COR-L47 (cell line): ENCODE data around the gene DIDO1.

ENCODE experiments used
- DNase-seq: peaks from one replicate; lab custom pipeline; 2025; lab: John Stamatoyannopoulos, UW

Gene DIDO1

DNA sequence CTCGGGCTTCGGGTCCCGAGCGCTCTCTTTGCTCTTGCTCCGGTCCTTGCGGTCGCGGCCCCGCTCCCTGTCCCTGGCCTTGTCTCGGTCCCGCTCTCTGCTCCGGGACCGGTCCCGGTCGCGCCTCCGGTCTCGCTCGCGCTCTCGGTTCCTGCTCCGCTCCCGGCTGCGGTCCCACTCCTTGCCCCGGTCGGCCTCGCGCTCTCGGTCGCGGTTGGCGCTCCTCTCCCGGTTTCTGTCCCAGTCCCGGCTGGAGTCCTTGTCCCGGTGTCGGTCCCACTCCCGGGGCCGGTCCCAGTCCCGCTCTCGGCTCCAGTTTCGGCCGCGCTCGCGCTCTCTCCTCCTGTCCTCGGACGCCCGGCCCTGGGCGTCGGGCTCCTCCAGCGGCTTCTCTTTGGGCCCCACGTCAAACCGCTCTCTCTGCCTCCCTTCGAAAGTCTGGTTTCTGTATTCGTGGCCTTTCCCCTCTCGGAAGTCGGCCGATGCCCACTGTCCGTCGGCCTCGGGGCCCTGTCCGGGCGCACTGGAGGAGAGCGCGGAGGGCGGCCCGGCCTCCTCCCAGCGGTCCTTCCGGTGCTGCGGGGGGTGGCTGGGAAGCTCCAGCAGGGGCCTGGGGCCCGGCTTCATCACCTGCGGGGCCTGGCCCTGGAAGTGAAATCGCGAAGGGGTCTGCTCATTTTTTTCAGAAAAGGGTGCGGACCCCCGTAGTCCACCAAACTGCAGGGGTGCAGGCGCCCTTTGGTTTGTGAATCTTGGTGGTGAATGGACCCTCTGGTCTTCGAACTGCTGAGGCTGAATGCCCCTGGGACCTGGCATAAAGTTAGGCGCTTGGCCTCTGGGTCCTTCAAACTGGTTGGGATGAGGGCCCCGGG lies 46.8 kb downstream of the DIDO1 start:
- DNase-seq: no peak

GRCh38 chr20:62878244-62879038 lies 47.9 kb downstream of the DIDO1 start:
- DNase-seq: no peak

GRCh38 chr20:62876902-62877816 lies 49.1 kb downstream of the DIDO1 start:
- DNase-seq: no peak

GRCh38 chr20:62876501-62876901 lies 49.8 kb downstream of the DIDO1 start:
- no peak for DNase-seq

DNA sequence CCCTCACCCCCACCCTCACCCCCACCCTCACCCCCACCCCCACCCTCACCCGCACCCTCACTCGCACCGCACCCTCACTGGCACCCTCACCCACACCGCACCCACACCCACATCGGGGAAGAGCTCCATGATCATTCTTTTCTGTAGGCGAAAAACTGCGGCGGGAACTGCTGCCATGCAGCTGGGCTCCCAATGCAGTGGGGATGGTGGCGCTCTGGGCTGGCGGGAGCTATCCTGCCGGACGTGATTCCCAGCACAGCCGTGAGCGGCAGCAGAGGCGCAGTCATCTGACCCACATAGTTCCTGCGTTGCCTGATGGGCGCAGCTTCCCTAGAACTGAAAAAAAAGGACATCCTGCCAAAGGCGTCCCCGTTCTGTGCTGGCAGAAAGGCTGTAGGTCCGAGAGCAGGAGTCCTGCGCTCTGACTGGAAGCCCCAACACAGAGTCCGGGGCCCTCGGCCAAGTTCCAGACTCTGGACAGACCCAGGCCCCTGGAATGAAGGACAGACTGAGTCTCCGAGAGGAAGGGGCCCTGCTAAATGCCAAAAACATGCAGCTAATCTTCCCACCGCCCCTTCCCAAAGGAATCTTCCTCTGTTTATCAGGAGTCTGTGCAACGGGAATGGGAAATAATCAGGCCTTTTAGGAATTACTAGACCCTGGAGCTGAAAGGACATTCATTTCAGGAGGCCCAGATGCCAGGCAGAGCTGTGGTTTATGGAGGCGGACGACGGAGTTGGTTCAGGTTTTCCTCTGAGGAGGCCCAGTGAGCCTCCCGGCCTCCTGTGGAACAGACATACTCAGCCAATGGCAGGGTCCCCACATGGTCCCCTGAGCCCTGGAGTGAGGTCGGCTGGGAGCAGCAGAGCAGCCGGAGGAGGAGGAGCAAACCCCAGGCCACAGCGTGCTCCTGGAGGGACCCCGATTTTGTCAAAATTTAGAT lies 50.6 kb downstream of the DIDO1 start:
- DNase-seq: peak; percentile 89

DNA sequence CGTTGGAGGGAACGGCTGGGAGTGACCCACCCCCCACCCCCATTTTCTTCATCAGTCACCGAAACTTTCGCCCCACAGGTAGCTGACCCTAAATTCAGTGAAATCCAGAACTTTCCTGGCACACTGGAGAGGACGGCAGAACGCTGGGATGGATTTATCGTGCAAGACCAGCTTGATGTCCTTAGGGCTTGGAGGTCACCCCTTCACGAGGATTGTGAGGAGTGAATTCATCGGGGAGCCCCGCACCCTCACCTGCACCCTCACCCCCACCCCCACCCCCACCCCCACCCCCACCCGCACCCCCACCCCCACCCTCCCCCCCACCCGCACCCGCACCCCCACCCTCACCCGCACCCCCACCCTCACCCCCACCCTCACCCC lies 51.4 kb downstream of the DIDO1 start:
- DNase-seq: no peak

DNA sequence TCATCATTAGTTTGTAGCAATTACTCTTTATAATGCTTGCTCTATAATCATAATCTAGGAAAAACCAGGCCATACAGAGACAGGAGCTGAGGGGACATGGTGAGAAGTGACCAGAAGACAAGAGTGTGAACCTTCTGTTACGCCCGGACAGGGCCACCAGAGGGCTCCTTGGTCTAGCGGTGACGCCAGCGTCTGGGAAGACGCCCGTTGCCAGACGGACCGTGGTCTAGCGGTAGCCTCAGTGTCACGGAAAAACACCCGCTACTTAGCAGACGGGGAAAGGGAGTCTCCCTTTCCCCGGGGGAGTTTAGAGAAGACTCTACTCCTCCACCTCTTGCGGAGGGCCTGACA lies 52.6 kb downstream of the DIDO1 start:
- DNase-seq: peak; percentile 36

GRCh38 chr20:62873280-62873679 lies 53.0 kb downstream of the DIDO1 start:
- no peak for DNase-seq

- no peak for DNase-seq
These were observed 53.4 kb downstream of the DIDO1 start for GRCh38 chr20:62872862-62873261.

GRCh38 chr20:62872184-62872847 lies 54.0 kb downstream of the DIDO1 start:
- DNase-seq: no peak

GRCh38 chr20:62864207-62864606 lies 62.1 kb downstream of the DIDO1 start:
- DNase-seq: no peak

DNA sequence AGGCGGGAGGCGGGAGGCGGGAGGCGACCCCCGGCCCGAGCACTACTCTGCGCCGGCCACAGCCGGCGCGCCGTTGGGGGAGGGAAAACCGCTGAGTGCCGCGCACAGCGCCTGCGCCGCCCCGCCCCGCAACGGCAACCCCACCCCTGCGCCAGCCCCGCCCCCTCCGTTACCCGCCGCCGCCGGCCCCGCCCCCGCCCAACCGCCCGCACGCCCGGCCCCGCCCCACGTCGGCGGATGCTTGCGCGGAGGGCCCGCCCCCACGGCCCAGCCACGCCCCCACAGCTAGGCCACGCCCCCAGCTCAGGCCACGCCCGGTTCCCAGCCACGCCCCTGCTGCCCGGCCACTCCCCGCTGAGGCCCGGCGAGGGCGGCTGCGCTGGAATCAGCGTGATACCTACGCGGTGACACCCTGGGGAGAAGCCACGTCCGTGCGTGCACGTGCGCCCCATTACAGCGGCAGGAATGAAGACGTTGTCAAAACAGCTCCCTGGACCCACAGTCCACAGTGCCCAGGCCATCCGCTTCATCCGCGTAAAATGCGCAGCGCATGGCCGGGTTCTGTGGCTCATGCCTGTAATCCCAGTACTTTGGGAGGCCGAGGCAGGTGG lies 64.5 kb downstream of the DIDO1 start, which contains the start of gene TCFL5:
TCFL5 (minus strand) TSS at position 97 of the 611 bp plus-strand sequence. CDS start 152 bp downstream, outside the sequence.
- peak; percentile 80 for DNase-seq

DNA sequence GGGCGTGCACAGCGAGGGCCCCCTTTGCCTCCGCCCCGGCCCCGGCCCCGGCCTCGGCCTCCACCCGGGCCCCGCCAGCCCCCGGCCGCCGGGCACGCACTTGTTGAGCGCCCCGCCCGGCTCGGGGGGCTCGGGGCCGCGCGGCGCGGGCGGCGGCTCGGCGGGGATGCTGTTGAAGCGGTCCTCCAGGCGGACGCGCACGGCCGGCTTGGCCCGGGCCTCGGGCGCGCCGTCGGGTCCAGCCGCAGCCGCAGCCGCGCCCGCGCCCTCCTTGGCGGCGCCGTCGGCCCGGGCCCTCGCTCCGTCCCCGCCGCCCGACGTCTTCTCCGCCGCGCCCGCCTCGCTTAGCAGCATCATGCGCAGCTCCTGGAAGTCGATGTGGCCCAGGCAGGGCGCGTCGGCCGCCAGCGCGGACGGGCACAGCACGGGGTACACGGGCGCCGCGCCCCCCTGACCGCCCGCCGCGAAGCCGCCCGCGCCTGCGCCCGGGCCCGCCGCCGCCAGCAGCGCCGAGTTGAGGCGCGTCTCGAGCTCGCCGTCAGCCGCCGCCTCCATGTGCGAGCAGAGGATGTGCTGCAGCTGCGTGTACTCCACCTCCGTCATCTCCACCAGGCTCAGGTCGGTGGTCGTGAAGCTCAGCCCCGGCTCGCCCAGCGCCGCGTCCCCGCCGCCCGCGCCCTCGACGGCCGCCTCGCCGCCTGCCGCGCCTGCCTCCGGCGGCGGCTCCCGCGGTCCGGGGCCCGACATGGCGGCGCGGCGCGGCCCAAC lies 65.2 kb downstream of the DIDO1 start:
- DNase-seq: peak; percentile 35

GRCh38 chr20:62860391-62860923 lies 65.8 kb downstream of the DIDO1 start:
- peak; percentile 54 for DNase-seq

GRCh38 chr20:62859721-62860120 lies 66.6 kb downstream of the DIDO1 start:
- no peak for DNase-seq

DNA sequence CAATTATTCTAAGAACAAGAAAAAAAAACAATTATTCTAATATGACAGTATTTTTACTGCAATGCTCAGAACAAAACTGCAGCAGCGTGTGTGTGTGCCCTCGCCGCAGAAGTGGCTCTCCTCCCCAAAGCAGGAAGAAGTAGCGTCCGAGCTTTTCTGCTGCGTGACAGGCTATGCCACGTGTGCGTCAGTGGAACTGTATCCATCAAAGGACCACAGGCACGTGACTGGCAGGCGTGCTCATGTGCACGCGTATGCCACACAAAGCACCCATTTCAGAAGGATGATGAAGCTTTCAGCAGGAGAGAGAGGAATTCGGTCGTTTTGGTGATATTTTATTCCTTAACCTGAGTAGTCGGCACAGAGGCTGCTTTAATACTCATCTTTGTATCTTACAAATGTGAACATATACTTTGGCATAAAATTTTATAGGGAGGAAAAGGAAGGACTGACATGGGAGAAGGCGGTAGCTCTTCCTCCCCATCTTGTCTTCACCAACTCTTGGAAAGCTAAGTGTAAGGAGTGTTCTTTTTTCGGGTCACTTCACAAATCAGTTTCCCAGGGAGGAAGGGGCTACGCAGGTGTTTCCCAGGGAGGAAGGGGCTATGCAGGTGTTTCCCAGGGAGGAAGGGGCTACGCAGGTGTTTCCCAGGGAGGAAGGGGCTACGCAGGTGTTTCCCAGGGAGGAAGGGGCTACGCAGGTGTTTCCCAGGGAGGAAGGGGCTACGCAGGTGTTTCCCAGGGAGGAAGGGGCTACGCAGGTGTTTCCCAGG lies 68.1 kb downstream of the DIDO1 start:
- no peak for DNase-seq

GRCh38 chr20:62856931-62857619 lies 69.2 kb downstream of the DIDO1 start:
- no peak for DNase-seq
